Islet precursor cell (in vitro differentiated cells): ENCODE results near the gene DGKI.
A peak's percentile ranks its signal among the peaks of the same experiment; 100 is the strongest.
"Not testable (repeated sequence)": the region's sequence is repeated elsewhere in the genome, so short reads cannot be mapped to it uniquely, and the experiment has no call there.

Source experiments
- DNase-seq: peaks from one replicate; pipeline ENCODE4 v3.0.0-alpha.2; 2018

DGKI gene

GRCh38 chr7:137453356-137453755 lies 393.4 kb downstream of the DGKI start:
- no peak for DNase-seq

GRCh38 chr7:137449016-137449415 lies 397.8 kb downstream of the DGKI start:
- no peak for DNase-seq

- DNase-seq, result not testable (repeated sequence)
Observed at GRCh38 chr7:137448572-137448971, 398.2 kb downstream of the DGKI start.

GRCh38 chr7:137446025-137446424 lies 400.7 kb downstream of the DGKI start:
- DNase-seq, result no peak

GRCh38 chr7:137445268-137445667 lies 401.5 kb downstream of the DGKI start:
- no peak for DNase-seq

- no peak for DNase-seq
Observed at GRCh38 chr7:137443616-137444015, 403.2 kb downstream of the DGKI start.

GRCh38 chr7:137441451-137441850 lies 405.3 kb downstream of the DGKI start:
- no peak for DNase-seq

GRCh38 chr7:137439829-137440825 lies 406.6 kb downstream of the DGKI start:
- peak; percentile 57 for DNase-seq

- DNase-seq, result no peak
Observed at GRCh38 chr7:137434946-137435345, 411.8 kb downstream of the DGKI start.

- no peak for DNase-seq
Observed at GRCh38 chr7:137434530-137434929, 412.2 kb downstream of the DGKI start.

GRCh38 chr7:137423321-137423720 lies 423.5 kb downstream of the DGKI start:
- DNase-seq, result no peak

- no peak for DNase-seq
Observed at GRCh38 chr7:137421366-137421765, 425.4 kb downstream of the DGKI start.

- DNase-seq, result no peak
Observed at GRCh38 chr7:137418841-137419240, 427.9 kb downstream of the DGKI start.

GRCh38 chr7:137417464-137417863 lies 429.3 kb downstream of the DGKI start:
- no peak for DNase-seq

- no peak for DNase-seq
Observed at GRCh38 chr7:137413901-137414300, 432.9 kb downstream of the DGKI start.

- DNase-seq, result no peak
Observed at GRCh38 chr7:137411446-137411845, 435.3 kb downstream of the DGKI start.

GRCh38 chr7:137408126-137408525 lies 438.6 kb downstream of the DGKI start:
- DNase-seq, result no peak

- DNase-seq, result no peak
Observed at GRCh38 chr7:137407078-137407477, 439.7 kb downstream of the DGKI start.

- DNase-seq, result no peak
Observed at GRCh38 chr7:137404660-137405317, 442.0 kb downstream of the DGKI start.

GRCh38 chr7:137403353-137403695 lies 443.4 kb downstream of the DGKI start:
- no peak for DNase-seq

- no peak for DNase-seq
Observed at GRCh38 chr7:137402536-137403352, 444.0 kb downstream of the DGKI start.

- peak; percentile 62 for DNase-seq
Observed at GRCh38 chr7:137399827-137400823, 446.6 kb downstream of the DGKI start.
